Measurements from ENCODE around the gene SLC8A3. TPM values are rescaled to one million over a fixed set of nuclear protein-coding genes. Genes with fewer than 3 reads are reported as not detected.

SLC8A3 gene
- total and polyA plus RNA-seq, 2 donors (not counting 3 experiments of a cell fraction or from before 2014, with no cell fraction given): not detected

GRCh38 chr14:70094106-70094505, 94.6 kb downstream of the SLC8A3 start:
- no peak overlapping the region for H3K4me2 ChIP-seq (ENCODE audit: insufficient read depth, low read length)
- H3K36me3 ChIP-seq (ENCODE audit: control insufficient read depth in 2 of 2, extremely low read depth in 1 of 2, insufficient read depth in 2 of 2, low read length in 2 of 2): no peaks in the 10 kb centered on the region
- H3K27ac ChIP-seq (ENCODE audit: insufficient read depth, low read depth, low read length): no peak overlapping the region
- TF ChIP-seq JUN (IDR thresholded peaks at IDR 0.05; ENCODE audit: borderline replicate concordance, insufficient read depth, insufficient read length, low read depth) (no peak), EZH2 (IDR thresholded peaks at IDR 0.05; ENCODE audit: borderline replicate concordance, low read depth, low read length, severe bottlenecking) (no peak), FOS (IDR thresholded peaks at IDR 0.05; ENCODE audit: borderline replicate concordance, insufficient read depth, low read length) (no peak), MYC (IDR thresholded peaks at IDR 0.05; ENCODE audit: low read depth, low read length) (no peak), MAX (IDR thresholded peaks at IDR 0.05; ENCODE audit: insufficient read depth, insufficient read length) (no peak), POLR2AphosphoS5 (IDR thresholded peaks at IDR 0.05; ENCODE audit: insufficient read depth, low read depth, low read length) (no peak), CTCF (IDR thresholded peaks at IDR 0.05; ENCODE audit: extremely low read depth in 1 of 2, insufficient read depth in 1 of 2, low read depth in 1 of 2, low read length in 2 of 2) (no peak), GATA2 (IDR thresholded peaks at IDR 0.05; ENCODE audit: insufficient read depth, insufficient read length, low read depth, low read length) (no peak), POLR2A (IDR thresholded peaks at IDR 0.05; ENCODE audit: low read depth, low read length) (no peak)
- no peak overlapping the region for H3K9ac ChIP-seq (replicated peaks; ENCODE audit: extremely low read depth, insufficient read depth, low read length)
- DNase-seq (ENCODE audit: low read depth, low spot score) (no peak), FAIRE-seq (no peak)
- no TSS peak for BruUV-seq (replicated peaks)
- no peak overlapping the region for H3K4me3 ChIP-seq (replicated peaks in 1 of 3; ENCODE audit: insufficient read depth in 1 of 3, low read depth in 1 of 3, low read length in 3 of 3)
- H3K9me1 ChIP-seq (replicated peaks; ENCODE audit: control insufficient read depth, extremely low read depth, insufficient read depth, low read length): no peaks in the 10 kb centered on the region
- no peak overlapping the region for H2AFZ ChIP-seq (ENCODE audit: low read depth, low read length)
- no peaks in the 10 kb centered on the region for H4K20me1 ChIP-seq (replicated peaks; ENCODE audit: control insufficient read depth, extremely low read depth, insufficient read depth, low read length)
- dilution Hi-C loops (cut with MboI; ENCODE audit: extremely low pct_ligation_motif_present, low sequenced_read_pairs): no loop called here
- no peaks in the 10 kb centered on the region for H3K9me3 ChIP-seq (replicated peaks; ENCODE audit: control insufficient read depth, insufficient read depth, low read length)
- H3K4me1 ChIP-seq (ENCODE audit: control insufficient read depth, extremely low read depth, insufficient read depth, low read length): no peaks in the 10 kb centered on the region
- POLR2A ChIA-PET: no interaction called here
- H3K27me3 ChIP-seq (ENCODE audit: control insufficient read depth in 2 of 2, insufficient read depth in 2 of 2, low read length in 2 of 2): peaks cover 0 to 3% of the 10 kb centered on the region in 2 experiments
- CTCF ChIA-PET: interaction anchor here (1.2 to 1.7 kb wide), 2 partner anchors 19 to 66 kb away, joined by 4 read pairs; no protein-coding TSS in a partner anchor
- no peaks in the 10 kb centered on the region for H3K79me2 ChIP-seq (ENCODE audit: control insufficient read depth, insufficient read depth, low read length)
- intact Hi-C loops (cut with micrococcal nuclease): no loop called here

Data from endothelial cell of umbilical vein (primary cell).